ENCODE results near the gene SAE1.
"Not testable (repeated sequence)": the region's sequence is repeated elsewhere in the genome, so short reads cannot be mapped to it uniquely, and the experiment has no call there.

The SAE1 gene

GRCh38 chr19:47134545-47134944 lies 3.9 kb downstream of the SAE1 start:
- Histone ChIP-seq H3K4me3 (ENCODE audit: low read depth in 1 of 2, low read length in 2 of 2) (no peak overlapping the region), H3K27ac (ENCODE audit: low read length) (no peak overlapping the region), H3K27me3 (ENCODE audit: low read depth, low read length) (no peaks in the 10 kb centered on the region), H3K9me3 (ENCODE audit: control insufficient read depth in 1 of 2, low read length in 2 of 2) (no peaks in the 10 kb centered on the region), H3K4me1 (ENCODE audit: control insufficient read depth in 1 of 2, insufficient read depth in 2 of 2, low read length in 2 of 2) (peaks cover 0 to 33% of the 10 kb centered on the region in 2 donors), H3K36me3 (ENCODE audit: control insufficient read depth in 1 of 2, insufficient read depth in 2 of 2, low read length in 2 of 2) (peaks cover 0 to 4% of the 10 kb centered on the region in 2 donors)

DNA sequence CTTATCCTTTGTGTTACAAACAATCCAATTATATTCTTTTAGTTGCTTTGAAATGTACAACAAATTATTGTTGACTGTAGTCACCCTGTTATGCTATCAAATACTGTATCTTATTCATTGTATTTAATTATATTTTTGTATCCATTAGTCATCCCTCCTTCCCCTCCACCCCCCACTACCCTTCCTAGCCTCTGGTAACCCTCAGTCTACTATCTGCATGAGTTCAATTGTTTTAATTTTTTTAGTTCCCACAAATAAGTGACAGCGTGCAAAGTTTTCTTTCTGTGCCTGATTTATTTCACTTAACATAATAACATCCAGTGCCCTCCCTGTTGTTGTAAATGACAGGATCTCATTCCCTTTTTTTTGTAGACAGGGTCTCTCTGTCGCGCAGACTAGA lies 4.5 kb downstream of the SAE1 start:
- Histone ChIP-seq H3K27me3 (ENCODE audit: low read depth, low read length) (no peaks in the 10 kb centered on the region), H3K4me3 (ENCODE audit: low read depth in 1 of 2, low read length in 2 of 2) (no peak overlapping the region), H3K4me1 (ENCODE audit: control insufficient read depth in 1 of 2, insufficient read depth in 2 of 2, low read length in 2 of 2) (peaks cover 0 to 33% of the 10 kb centered on the region in 2 donors), H3K9me3 (ENCODE audit: control insufficient read depth in 1 of 2, low read length in 2 of 2) (no peaks in the 10 kb centered on the region), H3K36me3 (ENCODE audit: control insufficient read depth in 1 of 2, insufficient read depth in 2 of 2, low read length in 2 of 2) (peaks cover 0 to 4% of the 10 kb centered on the region in 2 donors), H3K27ac (ENCODE audit: low read length) (no peak overlapping the region)

- H3K4me3 ChIP-seq (ENCODE audit: low read depth in 1 of 2, low read length in 2 of 2); H3K27me3 ChIP-seq (ENCODE audit: low read depth, low read length); H3K9me3 ChIP-seq (ENCODE audit: control insufficient read depth in 1 of 2, low read length in 2 of 2); H3K27ac ChIP-seq (ENCODE audit: low read length): not testable (repeated sequence)
- peaks cover 0 to 18% of the 10 kb centered on the region in 2 donors for H3K4me1 ChIP-seq (ENCODE audit: control insufficient read depth in 1 of 2, insufficient read depth in 2 of 2, low read length in 2 of 2)
- H3K36me3 ChIP-seq (ENCODE audit: control insufficient read depth in 1 of 2, insufficient read depth in 2 of 2, low read length in 2 of 2) = peaks cover 13 to 23% of the 10 kb centered on the region in 2 donors
Observed at GRCh38 chr19:47141252-47141651, 10.6 kb downstream of the SAE1 start.

GRCh38 chr19:47141695-47142094 lies 11.1 kb downstream of the SAE1 start:
- H3K27ac ChIP-seq (ENCODE audit: low read length) = no peak overlapping the region
- H3K4me3 ChIP-seq (ENCODE audit: low read depth in 1 of 2, low read length in 2 of 2) = no peak overlapping the region
- H3K36me3 ChIP-seq (ENCODE audit: control insufficient read depth in 1 of 2, insufficient read depth in 2 of 2, low read length in 2 of 2) = peaks cover 17 to 20% of the 10 kb centered on the region in 2 donors
- no peaks in the 10 kb centered on the region for H3K27me3 ChIP-seq (ENCODE audit: low read depth, low read length)
- H3K4me1 ChIP-seq (ENCODE audit: control insufficient read depth in 1 of 2, insufficient read depth in 2 of 2, low read length in 2 of 2) = peaks cover 0 to 18% of the 10 kb centered on the region in 2 donors
- no peaks in the 10 kb centered on the region for H3K9me3 ChIP-seq (ENCODE audit: control insufficient read depth in 1 of 2, low read length in 2 of 2)

GRCh38 chr19:47142779-47143178 lies 12.1 kb downstream of the SAE1 start:
- Histone ChIP-seq H3K27me3 (ENCODE audit: low read depth, low read length) (no peaks in the 10 kb centered on the region), H3K4me1 (ENCODE audit: control insufficient read depth in 1 of 2, insufficient read depth in 2 of 2, low read length in 2 of 2) (peaks cover 0 to 18% of the 10 kb centered on the region in 2 donors), H3K27ac (ENCODE audit: low read length) (no peak overlapping the region), H3K36me3 (ENCODE audit: control insufficient read depth in 1 of 2, insufficient read depth in 2 of 2, low read length in 2 of 2) (peaks cover 18 to 19% of the 10 kb centered on the region in 2 donors), H3K4me3 (ENCODE audit: low read depth in 1 of 2, low read length in 2 of 2) (no peak overlapping the region), H3K9me3 (ENCODE audit: control insufficient read depth in 1 of 2, low read length in 2 of 2) (no peaks in the 10 kb centered on the region)

DNA sequence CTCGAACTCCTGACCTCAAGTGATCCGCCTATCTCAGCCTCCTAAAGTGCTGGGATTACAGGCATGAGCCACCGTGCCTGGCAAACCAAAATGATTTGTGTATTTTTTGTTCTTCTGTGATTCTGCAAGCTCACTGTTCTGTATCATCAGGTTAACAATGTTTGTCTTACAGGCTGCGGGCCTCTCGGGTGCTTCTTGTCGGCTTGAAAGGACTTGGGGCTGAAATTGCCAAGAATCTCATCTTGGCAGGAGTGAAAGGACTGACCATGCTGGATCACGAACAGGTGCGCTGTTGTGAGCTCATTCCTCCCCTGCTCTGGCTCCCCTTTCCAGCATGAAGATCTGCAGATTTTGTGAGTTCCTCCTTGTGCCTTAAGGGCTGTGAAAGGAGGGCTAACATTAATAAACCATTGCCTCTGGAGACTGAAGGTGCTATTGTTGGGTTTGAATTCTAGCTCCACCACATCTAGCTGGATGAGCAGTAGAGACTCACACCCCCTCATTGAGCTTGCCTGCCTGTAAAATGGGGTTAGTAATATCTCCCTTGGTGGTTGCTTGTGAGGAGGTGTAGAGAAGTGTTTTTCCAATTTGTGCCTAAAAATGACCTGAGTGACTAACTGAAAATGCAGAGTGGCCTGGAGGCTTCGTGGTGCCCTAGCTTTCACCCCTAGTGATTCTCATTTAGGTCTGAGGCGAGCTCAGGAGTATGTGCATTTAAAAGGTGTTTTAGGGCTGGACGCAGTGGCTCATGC lies 12.9 kb downstream of the SAE1 start:
- peak overlapping the region; percentile 51 for H3K27ac ChIP-seq (ENCODE audit: low read length)
- peaks cover 21 to 25% of the 10 kb centered on the region in 2 donors for H3K36me3 ChIP-seq (ENCODE audit: control insufficient read depth in 1 of 2, insufficient read depth in 2 of 2, low read length in 2 of 2)
- H3K27me3 ChIP-seq (ENCODE audit: low read depth, low read length) = no peaks in the 10 kb centered on the region
- peaks cover 0 to 18% of the 10 kb centered on the region in 2 donors for H3K4me1 ChIP-seq (ENCODE audit: control insufficient read depth in 1 of 2, insufficient read depth in 2 of 2, low read length in 2 of 2)
- H3K9me3 ChIP-seq (ENCODE audit: control insufficient read depth in 1 of 2, low read length in 2 of 2) = no peaks in the 10 kb centered on the region
- no peak overlapping the region for H3K4me3 ChIP-seq (ENCODE audit: low read depth in 1 of 2, low read length in 2 of 2)

DNA sequence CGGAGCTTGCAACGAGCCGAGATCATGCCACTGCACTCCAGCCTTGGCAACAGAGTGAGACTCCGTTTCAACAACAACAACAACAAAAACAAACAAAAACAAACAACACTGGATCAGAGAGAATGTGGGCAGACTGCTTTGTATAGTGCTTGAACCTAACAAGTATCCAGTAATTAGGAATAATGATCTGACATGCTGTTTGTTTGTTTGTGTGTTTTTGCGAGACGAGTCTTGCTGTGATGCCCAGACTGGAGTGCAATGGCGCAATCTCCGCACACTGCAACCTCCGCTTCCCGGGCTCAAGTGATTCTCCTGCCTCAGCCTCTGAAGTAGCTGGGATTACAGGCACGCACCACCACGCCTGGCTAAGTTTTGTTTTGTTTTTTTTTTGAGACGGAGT lies 14.0 kb downstream of the SAE1 start:
- Histone ChIP-seq H3K9me3 (ENCODE audit: control insufficient read depth in 1 of 2, low read length in 2 of 2) (no peaks in the 10 kb centered on the region), H3K27ac (ENCODE audit: low read length) (no peak overlapping the region), H3K27me3 (ENCODE audit: low read depth, low read length) (no peaks in the 10 kb centered on the region), H3K36me3 (ENCODE audit: control insufficient read depth in 1 of 2, insufficient read depth in 2 of 2, low read length in 2 of 2) (peaks cover 21 to 25% of the 10 kb centered on the region in 2 donors), H3K4me3 (ENCODE audit: low read depth in 1 of 2, low read length in 2 of 2) (no peak overlapping the region), H3K4me1 (ENCODE audit: control insufficient read depth in 1 of 2, insufficient read depth in 2 of 2, low read length in 2 of 2) (peaks cover 0 to 18% of the 10 kb centered on the region in 2 donors)

GRCh38 chr19:47145639-47146486 lies 15.2 kb downstream of the SAE1 start:
- H3K36me3 ChIP-seq (ENCODE audit: control insufficient read depth in 1 of 2, insufficient read depth in 2 of 2, low read length in 2 of 2) = peaks cover 25 to 28% of the 10 kb centered on the region in 2 donors

DNA sequence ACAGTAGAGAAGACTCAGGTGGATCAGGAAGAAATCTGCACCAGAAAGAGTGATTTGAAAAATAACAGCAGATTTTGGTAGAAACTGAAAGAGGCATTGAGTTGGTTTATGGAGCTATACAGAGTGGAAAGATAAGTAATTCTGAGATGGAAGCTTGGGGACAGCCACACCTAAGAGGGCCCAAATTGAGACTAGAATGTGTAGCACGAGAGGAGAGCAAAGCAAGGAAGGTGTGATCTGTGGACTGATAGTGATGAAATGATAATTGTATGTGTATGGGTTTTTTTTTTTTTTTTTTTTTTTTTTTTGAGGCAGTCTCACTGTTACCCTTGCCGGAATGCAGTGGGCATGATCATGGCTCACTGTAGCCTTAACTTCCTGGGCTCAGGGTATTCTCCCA lies 16.3 kb downstream of the SAE1 start:
- Histone ChIP-seq H3K36me3 (ENCODE audit: control insufficient read depth in 1 of 2, insufficient read depth in 2 of 2, low read length in 2 of 2) (peaks cover 25 to 29% of the 10 kb centered on the region in 2 donors), H3K9me3 (ENCODE audit: control insufficient read depth in 1 of 2, low read length in 2 of 2) (no peaks in the 10 kb centered on the region), H3K27ac (ENCODE audit: low read length) (no peak overlapping the region), H3K4me3 (ENCODE audit: low read depth in 1 of 2, low read length in 2 of 2) (no peak overlapping the region), H3K4me1 (ENCODE audit: control insufficient read depth in 1 of 2, insufficient read depth in 2 of 2, low read length in 2 of 2) (peaks cover 0 to 16% of the 10 kb centered on the region in 2 donors), H3K27me3 (ENCODE audit: low read depth, low read length) (no peaks in the 10 kb centered on the region)

More at GRCh38 chr19:47145639-47146486, 15.2 kb downstream of the SAE1 start:
- H3K9me3 ChIP-seq (ENCODE audit: control insufficient read depth in 1 of 2, low read length in 2 of 2) = no peaks in the 10 kb centered on the region
- H3K4me1 ChIP-seq (ENCODE audit: control insufficient read depth in 1 of 2, insufficient read depth in 2 of 2, low read length in 2 of 2) = peaks cover 0 to 17% of the 10 kb centered on the region in 2 donors
- H3K4me3 ChIP-seq (ENCODE audit: low read depth in 1 of 2, low read length in 2 of 2) = no peak overlapping the region
- H3K27me3 ChIP-seq (ENCODE audit: low read depth, low read length) = no peaks in the 10 kb centered on the region
- H3K27ac ChIP-seq (ENCODE audit: low read length) = no peak overlapping the region

DNA sequence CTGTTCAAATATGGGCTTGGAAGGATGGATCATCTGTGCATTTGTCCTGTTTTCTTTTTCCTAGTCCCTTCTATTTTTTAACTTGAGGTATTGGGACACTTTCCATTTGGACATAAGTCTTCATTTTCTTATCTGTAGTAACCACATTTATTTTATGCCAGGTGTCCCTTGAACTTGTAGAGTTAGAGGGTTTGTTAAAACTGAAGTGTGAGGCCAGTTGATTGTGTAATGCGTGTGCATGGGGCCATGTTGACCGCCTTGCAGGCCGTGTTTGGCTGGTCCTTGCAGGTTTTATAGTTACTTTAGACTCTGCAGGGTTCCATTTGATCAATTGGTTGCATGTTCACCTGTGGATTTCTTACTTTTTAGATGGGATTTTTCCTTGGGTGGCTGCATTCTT lies 21.0 kb downstream of the SAE1 start:
- Histone ChIP-seq H3K27ac (ENCODE audit: low read length) (no peak overlapping the region), H3K27me3 (ENCODE audit: low read depth, low read length) (no peaks in the 10 kb centered on the region), H3K4me3 (ENCODE audit: low read depth in 1 of 2, low read length in 2 of 2) (no peak overlapping the region), H3K36me3 (ENCODE audit: control insufficient read depth in 1 of 2, insufficient read depth in 2 of 2, low read length in 2 of 2) (peaks cover 6 to 24% of the 10 kb centered on the region in 2 donors), H3K4me1 (ENCODE audit: control insufficient read depth in 1 of 2, insufficient read depth in 2 of 2, low read length in 2 of 2) (peaks cover 2 to 29% of the 10 kb centered on the region in 2 donors), H3K9me3 (ENCODE audit: control insufficient read depth in 1 of 2, low read length in 2 of 2) (no peaks in the 10 kb centered on the region)

GRCh38 chr19:47152205-47152604 lies 21.6 kb downstream of the SAE1 start:
- Histone ChIP-seq H3K9me3 (ENCODE audit: control insufficient read depth in 1 of 2, low read length in 2 of 2) (no peaks in the 10 kb centered on the region), H3K36me3 (ENCODE audit: control insufficient read depth in 1 of 2, insufficient read depth in 2 of 2, low read length in 2 of 2) (peaks cover 6 to 22% of the 10 kb centered on the region in 2 donors), H3K4me1 (ENCODE audit: control insufficient read depth in 1 of 2, insufficient read depth in 2 of 2, low read length in 2 of 2) (peaks cover 8 to 35% of the 10 kb centered on the region in 2 donors), H3K27ac (ENCODE audit: low read length) (no peak overlapping the region), H3K4me3 (ENCODE audit: low read depth in 1 of 2, low read length in 2 of 2) (no peak overlapping the region), H3K27me3 (ENCODE audit: low read depth, low read length) (no peaks in the 10 kb centered on the region)
